CD4-positive, CD25-positive, alpha-beta regulatory T cell (primary cell): Measurements from ENCODE around the gene PLEKHA4. TPM values are rescaled to one million over a fixed set of nuclear protein-coding genes. Genes with fewer than 3 reads are reported as not detected.
A peak's percentile ranks its signal among the peaks of the same experiment; 100 is the strongest.

Experiments
- ATAC-seq, 2 donors: fragments of 150-1000 bp; cut with Tn5 transposase; one replicate each; pipeline ENCODE4 v1.10.0; 2021; ENCODE audit warnings: low read depth in 2 of 2, moderate number of reproducible peaks in 2 of 2, moderate library complexity in 1 of 2
- DNase-seq, 3 donors: peaks; one replicate each; pipeline versions ENCODE4 v3.0.0 to v3.0.0-alpha.2; 2012 to 2022; ENCODE audit warnings: mixed read lengths in 1 of 3
- H3K27ac ChIP-seq: one replicate; pipeline ENCODE4 v1.7.0; 2013; ENCODE audit warnings: mild to moderate bottlenecking, low read length; ENCODE audit not compliant: insufficient read depth, poor library complexity, severe bottlenecking
- H3K27me3 ChIP-seq: one replicate; pipeline ENCODE4 v1.7.0; 2013; ENCODE audit warnings: low read length; ENCODE audit not compliant: control insufficient read depth, insufficient read depth
- H3K36me3 ChIP-seq: one replicate; pipeline ENCODE4 v1.7.0; 2013; ENCODE audit warnings: mild to moderate bottlenecking, low read length, moderate library complexity; ENCODE audit not compliant: control insufficient read depth, insufficient read depth
- H3K4me1 ChIP-seq: 2 replicates; pipeline ENCODE4 v1.7.0; 2013; ENCODE audit warnings: mild to moderate bottlenecking, low read length; ENCODE audit not compliant: insufficient read depth, control insufficient read depth, poor library complexity, severe bottlenecking
- H3K4me3 ChIP-seq: one replicate; pipeline ENCODE4 v1.7.0; 2013; ENCODE audit warnings: low read depth, mild to moderate bottlenecking, low read length, moderate library complexity
- H3K9me3 ChIP-seq, 2 experiments: 1 replicate in 1 of 2; 2 replicates in 1 of 2; pipeline ENCODE4 v1.7.0; 2013; ENCODE audit warnings: low read length in 2 of 2, mild to moderate bottlenecking in 1 of 2, moderate library complexity in 1 of 2; ENCODE audit not compliant: control insufficient read depth in 2 of 2
- H3K27ac Mint-ChIP-seq, 3 donors: one replicate each; pipeline ENCODE4 v1.8.0; 2020 to 2022; ENCODE audit warnings: mild to moderate bottlenecking in 3 of 3, mixed read lengths in 3 of 3, moderate library complexity in 2 of 3
- H3K27me3 Mint-ChIP-seq: one replicate; pipeline ENCODE4 v1.8.0; 2022; ENCODE audit warnings: mild to moderate bottlenecking, mixed read lengths
- H3K36me3 Mint-ChIP-seq: one replicate; pipeline ENCODE4 v1.8.0; 2020; ENCODE audit warnings: mixed read lengths
- H3K4me1 Mint-ChIP-seq, 4 donors: one replicate each; pipeline ENCODE4 v1.8.0; 2020 to 2022; ENCODE audit warnings: mixed read lengths in 4 of 4, mild to moderate bottlenecking in 1 of 4
- H3K4me3 Mint-ChIP-seq, 4 donors: one replicate each; pipeline ENCODE4 v1.8.0; 2020 to 2022; ENCODE audit warnings: mild to moderate bottlenecking in 4 of 4, mixed read lengths in 4 of 4, moderate library complexity in 3 of 4
- H3K9me3 Mint-ChIP-seq, 7 donors: one replicate each; pipeline ENCODE4 v1.8.0; 2020 to 2022; ENCODE audit warnings: mixed read lengths in 7 of 7, mild to moderate bottlenecking in 3 of 7, moderate library complexity in 2 of 7
- polyA plus RNA-seq, 4 donors: library from polyadenylated mRNA; unstranded; fragments of 300-500 nt; fragmentation: Illumina TruSeq; gene quantifications; one replicate each; pipeline ENCODE4 v1.2.3, GENCODE V29; 2021
- total RNA-seq: library from RNA; stranded (reverse); gene quantifications from one replicate; pipeline ENCODE4 v1.2.3, GENCODE V29; 2022

Gene PLEKHA4
- total and polyA plus RNA-seq, 5 donors from 2014 or later = 0.84 to 4.6 (median 1.8) TPM

DNA sequence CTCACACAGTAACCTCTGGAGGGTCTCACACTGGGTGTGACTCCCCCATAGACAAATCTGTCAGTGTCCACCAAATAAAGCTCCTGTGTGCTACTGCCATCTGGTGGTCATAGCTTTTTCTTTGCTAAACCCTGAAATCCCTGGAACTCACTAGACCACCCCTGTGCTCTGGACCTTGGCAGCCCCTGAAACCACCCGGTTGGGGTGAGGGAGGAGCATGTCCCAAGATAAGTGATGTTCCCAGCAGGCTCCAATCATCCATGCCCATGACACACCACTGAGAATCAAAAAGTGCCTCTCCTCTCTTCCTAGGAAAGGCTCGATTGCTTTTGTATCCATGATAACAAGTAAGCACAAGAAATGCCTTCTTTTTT, 25.6 kb downstream of the PLEKHA4 start:
- Mint-ChIP-seq H3K27me3 (peaks cover 12% of the 10 kb centered on the region), H3K9me3 (no peaks in the 10 kb centered on the region), H3K36me3 (no peaks in the 10 kb centered on the region), H3K4me3 (no peak overlapping the region), H3K27ac (peak overlapping the region in 1 of 3 donors; percentile 48), H3K4me1 (peaks cover 0 to 3% (median 1%) of the 10 kb centered on the region in 4 donors)
- Histone ChIP-seq H3K36me3 (no peaks in the 10 kb centered on the region), H3K27ac (no peak overlapping the region), H3K4me1 (no peaks in the 10 kb centered on the region), H3K4me3 (no peak overlapping the region), H3K9me3 (no peaks in the 10 kb centered on the region), H3K27me3 (no peaks in the 10 kb centered on the region)
- ATAC-seq (peak in 1 of 2 donors; percentile 52), DNase-seq (peak; percentile 32 to 67 (median 60))

DNA sequence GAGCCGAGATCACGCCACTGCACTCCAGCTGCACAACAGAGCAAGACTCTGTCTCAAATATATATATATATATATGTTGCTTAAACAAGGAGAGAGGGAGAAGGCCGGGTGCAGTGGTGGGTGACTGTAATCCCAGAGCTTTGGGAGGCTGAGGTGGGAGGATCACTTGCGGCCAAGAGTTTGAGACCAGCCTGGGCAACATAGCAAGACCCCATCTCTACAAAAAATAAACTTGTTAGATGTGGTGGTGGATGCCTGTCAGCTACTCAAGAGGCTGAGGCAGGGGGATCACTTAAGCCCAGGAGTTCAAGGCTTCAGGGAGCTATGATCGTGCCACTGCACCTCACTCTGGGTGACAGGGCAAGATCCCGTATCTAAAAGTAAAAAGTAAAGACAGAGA, 26.8 kb downstream of the PLEKHA4 start:
- H3K9me3 Mint-ChIP-seq = no peaks in the 10 kb centered on the region
- no peak overlapping the region for H3K4me3 ChIP-seq
- H3K27me3 ChIP-seq = no peaks in the 10 kb centered on the region
- H3K36me3 ChIP-seq = no peaks in the 10 kb centered on the region
- peaks cover 0 to 10% (median 6%) of the 10 kb centered on the region in 4 donors for H3K4me1 Mint-ChIP-seq
- H3K27me3 Mint-ChIP-seq = peaks cover 14% of the 10 kb centered on the region
- H3K4me3 Mint-ChIP-seq = no peak overlapping the region
- no peak overlapping the region for H3K27ac ChIP-seq
- peaks cover 8% of the 10 kb centered on the region for H3K4me1 ChIP-seq
- H3K36me3 Mint-ChIP-seq = no peaks in the 10 kb centered on the region
- DNase-seq = no peak
- ATAC-seq = no peak
- H3K27ac Mint-ChIP-seq = no peak overlapping the region
- H3K9me3 ChIP-seq = no peaks in the 10 kb centered on the region

DNA sequence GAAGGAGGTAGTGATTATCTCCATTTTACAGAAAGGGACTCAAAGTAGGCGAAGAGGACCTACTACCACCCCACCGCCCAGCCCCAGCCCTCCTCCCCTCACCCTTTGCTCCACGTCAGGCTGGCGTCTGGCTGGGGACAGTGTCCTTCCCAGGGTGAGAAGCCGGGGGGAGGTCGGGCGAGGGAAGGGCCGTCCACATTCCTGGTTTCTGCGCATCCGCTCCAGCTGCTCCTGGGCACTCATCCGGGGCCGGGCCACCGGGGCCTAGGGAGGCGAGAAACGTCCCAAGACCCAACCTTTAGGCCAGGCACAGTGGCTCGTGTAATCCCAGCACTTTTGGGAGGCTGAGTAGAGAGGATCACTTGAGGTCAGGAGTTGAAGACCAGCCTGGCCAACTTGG, 27.4 kb downstream of the PLEKHA4 start:
- Mint-ChIP-seq H3K27me3 (peaks cover 15% of the 10 kb centered on the region), H3K36me3 (no peaks in the 10 kb centered on the region), H3K4me1 (peaks cover 0 to 14% (median 9%) of the 10 kb centered on the region in 4 donors), H3K4me3 (no peak overlapping the region), H3K9me3 (no peaks in the 10 kb centered on the region), H3K27ac (no peak overlapping the region)
- Histone ChIP-seq H3K27ac (no peak overlapping the region), H3K9me3 (no peaks in the 10 kb centered on the region), H3K27me3 (no peaks in the 10 kb centered on the region), H3K4me1 (peaks cover 14% of the 10 kb centered on the region), H3K4me3 (no peak overlapping the region), H3K36me3 (no peaks in the 10 kb centered on the region)
- ATAC-seq (no peak), DNase-seq (no peak)

DNA sequence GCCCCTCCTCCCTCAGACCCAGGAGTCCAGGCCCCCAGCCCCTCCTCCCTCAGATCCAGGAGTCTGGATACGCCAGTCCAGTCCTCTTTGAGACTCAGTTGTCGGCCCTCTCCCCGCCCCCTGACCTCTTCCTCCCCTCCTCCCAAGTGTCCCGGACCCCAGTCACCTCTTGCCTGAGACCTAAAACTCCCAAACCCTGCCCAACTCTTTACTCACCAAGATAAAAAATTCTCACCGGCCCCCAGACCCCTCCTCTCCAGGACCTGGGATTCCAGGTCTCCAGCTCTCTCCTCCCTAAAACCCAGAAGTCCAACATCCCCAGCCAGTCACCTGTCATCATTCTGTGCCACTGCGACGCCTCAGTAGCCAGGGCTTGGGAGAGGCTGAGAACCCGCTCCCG, 30.7 kb downstream of the PLEKHA4 start:
- ATAC-seq (no peak), DNase-seq (no peak)
- H3K4me3 ChIP-seq = no peak overlapping the region
- H3K36me3 ChIP-seq = no peaks in the 10 kb centered on the region
- Mint-ChIP-seq H3K9me3 (no peaks in the 10 kb centered on the region), H3K27ac (peak overlapping the region in 1 of 3 donors; percentile 55), H3K27me3 (peaks cover 19% of the 10 kb centered on the region), H3K4me3 (peak overlapping the region in 1 of 4 donors; percentile 48), H3K36me3 (no peaks in the 10 kb centered on the region), H3K4me1 (peaks cover 0 to 22% (median 15%) of the 10 kb centered on the region in 4 donors)
- H3K27ac ChIP-seq = no peak overlapping the region
- H3K27me3 ChIP-seq = no peaks in the 10 kb centered on the region
- H3K4me1 ChIP-seq = peaks cover 22% of the 10 kb centered on the region
- no peaks in the 10 kb centered on the region for H3K9me3 ChIP-seq

GRCh38 chr19:48837051-48837524, 31.3 kb downstream of the PLEKHA4 start:
- Histone ChIP-seq H3K9me3 (no peaks in the 10 kb centered on the region), H3K27me3 (no peaks in the 10 kb centered on the region), H3K4me3 (no peak overlapping the region), H3K4me1 (peaks cover 22% of the 10 kb centered on the region), H3K27ac (no peak overlapping the region), H3K36me3 (no peaks in the 10 kb centered on the region)
- Mint-ChIP-seq H3K4me1 (peaks cover 0 to 22% (median 14%) of the 10 kb centered on the region in 4 donors), H3K4me3 (peak overlapping the region; percentile 10 to 88 (median 80)), H3K27me3 (peaks cover 15% of the 10 kb centered on the region), H3K9me3 (no peaks in the 10 kb centered on the region), H3K36me3 (no peaks in the 10 kb centered on the region), H3K27ac (peak overlapping the region in 1 of 3 donors; percentile 40)
- ATAC-seq (peak; percentile 56 to 59), DNase-seq (peak; percentile 65 to 71 (median 66))

GRCh38 chr19:48836089-48837017, 32.1 kb downstream of the PLEKHA4 start, which contains the start of gene HSD17B14:
HSD17B14 (minus strand) TSS chr19:48836491; CDS start chr19:48836411, 80 bp downstream.
- H3K36me3 ChIP-seq = no peaks in the 10 kb centered on the region
- H3K27me3 ChIP-seq = no peaks in the 10 kb centered on the region
- Mint-ChIP-seq H3K4me1 (peaks cover 0 to 22% (median 14%) of the 10 kb centered on the region in 4 donors), H3K4me3 (peak within 1 kb of the TSS; percentile 45 to 90 (median 80)), H3K27ac (peak within 1 kb of the TSS; percentile 87 to 93 (median 87)), H3K36me3 (no peaks in the 10 kb centered on the region), H3K27me3 (peaks cover 15% of the 10 kb centered on the region), H3K9me3 (no peaks in the 10 kb centered on the region)
- no peaks in the 10 kb centered on the region for H3K9me3 ChIP-seq
- peak within 1 kb of the TSS; percentile 57 for H3K4me3 ChIP-seq
- no peak within 1 kb of the TSS for H3K27ac ChIP-seq
- DNase-seq (no peak), ATAC-seq (peak; percentile 11 to 15)
- H3K4me1 ChIP-seq = peaks cover 22% of the 10 kb centered on the region

DNA sequence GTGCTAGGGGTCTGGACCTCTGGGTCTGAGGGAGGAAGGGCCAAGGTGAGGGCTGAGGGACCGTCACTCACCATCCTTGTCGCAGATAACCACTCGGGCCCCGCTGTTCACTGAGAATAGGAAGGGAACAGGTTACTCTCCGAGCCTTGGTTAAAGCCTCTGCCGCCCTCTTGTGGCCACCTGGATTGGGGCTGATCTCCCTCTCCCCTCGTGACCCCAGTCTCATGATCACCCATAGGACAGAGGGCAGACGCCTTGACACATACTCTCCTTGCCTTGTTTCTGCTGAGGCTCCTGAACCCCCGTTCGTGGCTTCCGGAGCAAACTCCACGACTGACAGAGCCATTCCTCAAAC, 32.7 kb downstream of the PLEKHA4 start:
- H3K9me3 ChIP-seq = no peaks in the 10 kb centered on the region
- Mint-ChIP-seq H3K27ac (peak overlapping the region; percentile 87 to 93 (median 87)), H3K9me3 (no peaks in the 10 kb centered on the region), H3K4me1 (peaks cover 0 to 22% (median 14%) of the 10 kb centered on the region in 4 donors), H3K27me3 (peaks cover 15% of the 10 kb centered on the region), H3K4me3 (peak overlapping the region; percentile 45 to 90 (median 70)), H3K36me3 (no peaks in the 10 kb centered on the region)
- peak; percentile 83 to 93 (median 90) for DNase-seq
- H3K27me3 ChIP-seq = no peaks in the 10 kb centered on the region
- H3K36me3 ChIP-seq = no peaks in the 10 kb centered on the region
- H3K4me1 ChIP-seq = peaks cover 22% of the 10 kb centered on the region
- H3K4me3 ChIP-seq = peak overlapping the region; percentile 57
- peak; percentile 97 for ATAC-seq
- no peak overlapping the region for H3K27ac ChIP-seq
